ENCODE measurements around the gene CA10.

GRCh38 chr17:52143542-52143941 lies 15.0 kb downstream of the CA10 start:
- TF ChIP-seq EZH2phosphoT487 (IDR thresholded peaks at IDR 0.05; ENCODE audit: borderline replicate concordance, low read length) (no peak), CTCF (IDR thresholded peaks at IDR 0.05; ENCODE audit: low read depth, low read length, poor library complexity, severe bottlenecking) (no peak)

All from DOHH2 (cell line).